ENCODE results near the gene KIF1B.

- no peak for TF ChIP-seq CTCF (IDR thresholded peaks at IDR 0.05)
- TF ChIP-seq EP300 (IDR thresholded peaks at IDR 0.05): no peak
- no peak for TF ChIP-seq POLR2AphosphoS5 (IDR thresholded peaks at IDR 0.05)
Measured at GRCh38 chr1:10299151-10299550, 88.8 kb downstream of the KIF1B start.

Data from gastroesophageal sphincter (tissue), 3 donors.